ENCODE data around the gene FAM81B. TPM values are rescaled to one million over a fixed set of nuclear protein-coding genes. Genes with fewer than 3 reads are reported as not detected.

FAM81B gene
- total RNA-seq, 2 experiments from 2014 or later = not detected

Other genes starting within 250 kb of the FAM81B start
- gene MCTP1, start 106.3 kb upstream of the FAM81B start, total RNA-seq = under 1 TPM in 1 of 2 experiments, not detected in 1; 0.42 TPM
- gene SKIC3, start 163.6 kb downstream of the FAM81B start, total RNA-seq = 10 to 100 TPM; 66.9 to 70.4 TPM
- gene ARSK, start 163.7 kb downstream of the FAM81B start, total RNA-seq = 1 to 10 TPM; 4.1 to 4.6 TPM
- gene GPR150, start 228.7 kb downstream of the FAM81B start, total RNA-seq = under 1 TPM; 0.74 to 0.83 TPM

Data from activated CD8-positive, alpha-beta T cell treated with anti-CD3 and anti-CD28 coated beads, Interleukin-2, amount 10 ng/mL, durations not matched to agents 7 days and 5 days (primary cell).